H1 (cell line): ENCODE results near the gene PBX1. TPM values are rescaled to one million over a fixed set of nuclear protein-coding genes. Genes with fewer than 3 reads are reported as not detected.

Experiments used
- CTCF ChIA-PET: fragments of 300-600 bp; sonication (Branson Sonifier 250); formaldehyde crosslinking; loops from one replicate; lab custom pipeline; 2021; ENCODE audit not compliant: partially characterized antibody; lab: Charles Lee
- POLR2A ChIA-PET: fragments of 300-600 bp; sonication (Branson Sonifier 250); formaldehyde crosslinking; loops from one replicate; lab custom pipeline; 2021; ENCODE audit warnings: inconsistent platforms; ENCODE audit not compliant: partially characterized antibody; lab: Charles Lee
- DNase-seq, 2 experiments: peaks; one replicate each; pipeline versions ENCODE4 v3.0.0 to v3.0.0-alpha.2; 2010 to 2022; ENCODE audit warnings: low spot score in 2 of 2, low read depth in 1 of 2, mixed read lengths in 1 of 2
- FAIRE-seq: peaks from 2 replicates; lab custom pipeline; 2011; peaks lifted over from hg19 to GRCh38; lab: Jason Lieb, UNC
- H2AFZ ChIP-seq: 2 replicates; pipeline ENCODE4 v1.8.1; 2012; ENCODE audit warnings: low read length, inconsistent platforms
- H2AK5ac ChIP-seq: 2 replicates; pipeline ENCODE4 v1.6.1; 2013; ENCODE audit warnings: low read depth, low read length
- H2BK120ac ChIP-seq: replicated peaks from 2 replicates; pipeline ENCODE3; 2013; ENCODE audit warnings: low read depth, low read length, inconsistent platforms
- H2BK12ac ChIP-seq: 2 replicates; pipeline ENCODE4 v1.6.1; 2013; ENCODE audit warnings: low read depth, low read length
- H2BK15ac ChIP-seq: 2 replicates; pipeline ENCODE4 v1.6.1; 2013; ENCODE audit warnings: low read length
- H2BK20ac ChIP-seq: 2 replicates; pipeline ENCODE4 v1.6.1; 2013; ENCODE audit warnings: low read length
- H2BK5ac ChIP-seq: 2 replicates; pipeline ENCODE4 v1.6.1; 2013; ENCODE audit warnings: low read depth, low read length
- H3K14ac ChIP-seq: 2 replicates; pipeline ENCODE4 v1.6.1; 2013; ENCODE audit warnings: inconsistent platforms; ENCODE audit not compliant: insufficient read length
- H3K18ac ChIP-seq: 2 replicates; pipeline ENCODE4 v1.6.1; 2013; ENCODE audit warnings: low read length; ENCODE audit errors: extremely low read depth
- H3K23ac ChIP-seq: 2 replicates; pipeline ENCODE4 v1.6.1; 2013; ENCODE audit warnings: inconsistent platforms; ENCODE audit not compliant: insufficient read length
- H3K23me2 ChIP-seq: 2 replicates; pipeline ENCODE4 v1.6.1; 2013; ENCODE audit warnings: low read depth, low read length
- H3K27ac ChIP-seq: 2 replicates; pipeline ENCODE4 v1.6.1; 2011; ENCODE audit warnings: low read depth, low read length, inconsistent platforms
- H3K27me3 ChIP-seq, 4 experiments: replicated peaks in 1 of 4; 1 replicate in 1 of 4; 2 replicates in 3 of 4; pipeline versions ENCODE4 v1.6.1 to v1.8.1; 2011 to 2013; ENCODE audit warnings: low read length in 3 of 4, mild to moderate bottlenecking in 3 of 4, inconsistent platforms in 2 of 4, mixed read lengths in 2 of 4, moderate library complexity in 1 of 4; ENCODE audit not compliant: control insufficient read depth in 3 of 4, insufficient read depth in 3 of 4; ENCODE audit errors: extremely low read depth in 1 of 4
- H3K36me3 ChIP-seq, 4 experiments: 2 replicates each; pipeline versions ENCODE4 v1.6.1 to v1.8.1; 2011 to 2013; ENCODE audit warnings: mild to moderate bottlenecking in 4 of 4, low read length in 3 of 4, moderate library complexity in 2 of 4, control low read depth in 1 of 4, inconsistent platforms in 1 of 4; ENCODE audit not compliant: insufficient read depth in 4 of 4, control insufficient read depth in 2 of 4
- H3K4ac ChIP-seq: replicated peaks from 2 replicates; pipeline ENCODE3; 2013; ENCODE audit warnings: low read length, low read depth, mixed read lengths, inconsistent platforms; ENCODE audit not compliant: insufficient read length
- H3K4me1 ChIP-seq, 4 experiments: replicated peaks in 1 of 4; 1 replicate in 1 of 4; 2 replicates in 3 of 4; pipeline versions ENCODE4 v1.6.1 to v1.8.1; 2011 to 2013; ENCODE audit warnings: low read length in 3 of 4, inconsistent platforms in 2 of 4, mixed read lengths in 1 of 4; ENCODE audit not compliant: insufficient read depth in 4 of 4, control insufficient read depth in 3 of 4
- H3K4me2 ChIP-seq, 2 experiments: 2 replicates each; pipeline versions ENCODE4 v1.6.1 to v1.8.1; 2011 to 2013; ENCODE audit warnings: low read depth in 2 of 2, low read length in 2 of 2, control low read depth in 1 of 2, inconsistent platforms in 1 of 2, mild to moderate bottlenecking in 1 of 2; ENCODE audit not compliant: insufficient read depth in 1 of 2
- H3K4me3 ChIP-seq, 4 experiments: fragments of 200-600, 300-600 bp in 1 of 4; sonication (generic), shearing (Covaris generic), sonication (Bioruptor Twin) in 1 of 4; 2 replicates each; pipeline versions ENCODE4 v1.5.1 to v1.8.1; 2011 to 2016; ENCODE audit warnings: low read length in 4 of 4, low read depth in 3 of 4, control low read depth in 2 of 4, inconsistent platforms in 2 of 4, mild to moderate bottlenecking in 2 of 4, mixed read lengths in 1 of 4, moderate library complexity in 1 of 4; ENCODE audit not compliant: insufficient read depth in 2 of 4; ENCODE audit errors: extremely low read depth in 1 of 4
- H3K56ac ChIP-seq: replicated peaks from 2 replicates; pipeline ENCODE3; 2013; ENCODE audit warnings: low read depth, mild to moderate bottlenecking, mixed read lengths, low read length, inconsistent platforms; ENCODE audit not compliant: insufficient read length
- H3K79me1 ChIP-seq: 2 replicates; pipeline ENCODE4 v1.6.1; 2013; ENCODE audit warnings: low read depth, low read length, control low read depth
- H3K79me2 ChIP-seq, 2 experiments: 2 replicates each; pipeline versions ENCODE4 v1.6.1 to v1.8.1; 2012 to 2013; ENCODE audit warnings: low read length in 2 of 2, mild to moderate bottlenecking in 2 of 2, inconsistent platforms in 1 of 2; ENCODE audit not compliant: insufficient read depth in 2 of 2, control insufficient read depth in 1 of 2
- H3K9ac ChIP-seq, 4 experiments: replicated peaks in 1 of 4; 1 replicate in 1 of 4; 2 replicates in 3 of 4; pipeline versions ENCODE4 v1.6.1 to v1.8.1; 2011 to 2013; ENCODE audit warnings: low read depth in 3 of 4, low read length in 3 of 4, control low read depth in 2 of 4, mild to moderate bottlenecking in 2 of 4, moderate library complexity in 2 of 4, inconsistent platforms in 1 of 4; ENCODE audit errors: extremely low read depth in 1 of 4
- H3K9me3 ChIP-seq, 2 experiments: 2 replicates each; pipeline versions ENCODE4 v1.6.1 to v1.8.1; 2012 to 2013; ENCODE audit warnings: mild to moderate bottlenecking in 2 of 2, moderate library complexity in 2 of 2, control low read depth in 1 of 2, inconsistent platforms in 1 of 2, low read depth in 1 of 2, low read length in 1 of 2, mixed read lengths in 1 of 2; ENCODE audit not compliant: insufficient read depth in 2 of 2
- H4K20me1 ChIP-seq, 2 experiments: replicated peaks in 1 of 2; 2 replicates each; pipeline versions ENCODE3 to v1.8.1; 2011 to 2013; ENCODE audit warnings: inconsistent platforms in 2 of 2, low read length in 2 of 2, mild to moderate bottlenecking in 1 of 2; ENCODE audit not compliant: insufficient read depth in 2 of 2, control insufficient read depth in 1 of 2
- H4K5ac ChIP-seq: 2 replicates; pipeline ENCODE4 v1.6.1; 2013; ENCODE audit warnings: low read length, low read depth, mixed read lengths, inconsistent platforms; ENCODE audit not compliant: insufficient read length
- H4K8ac ChIP-seq: 2 replicates; pipeline ENCODE4 v1.8.0; 2013; ENCODE audit warnings: mild to moderate bottlenecking, moderate library complexity, low read length, inconsistent platforms; ENCODE audit not compliant: insufficient read depth; ENCODE audit errors: extremely low read depth
- H4K91ac ChIP-seq: replicated peaks from 2 replicates; pipeline ENCODE3; 2013; ENCODE audit warnings: low read length, mixed read lengths, inconsistent platforms; ENCODE audit not compliant: insufficient read length
- ASH2L ChIP-seq: fragments of 200-600, 300-600 bp; sonication (generic); IDR thresholded peaks from one replicate; pipeline ENCODE4 v1.7.1; 2017; ENCODE audit warnings: low read length
- CEBPB ChIP-seq: IDR thresholded peaks from 2 replicates; pipeline ENCODE4 v1.6.1; 2012; ENCODE audit warnings: low read depth, low read length
- EP300 ChIP-seq, 2 experiments: IDR thresholded peaks; 1 replicate in 1 of 2; 2 replicates in 1 of 2; pipeline ENCODE4 v1.6.1; 2011 to 2012; ENCODE audit warnings: low read depth in 2 of 2, low read length in 2 of 2, mild to moderate bottlenecking in 2 of 2, borderline replicate concordance in 1 of 2, inconsistent platforms in 1 of 2, moderate library complexity in 1 of 2
- EZH2 ChIP-seq: fragments of 200-600 bp; sonication (generic); IDR thresholded peaks from 2 replicates; pipeline ENCODE4 v1.7.1; 2012; ENCODE audit warnings: low read depth, mild to moderate bottlenecking, moderate library complexity, low read length, inconsistent platforms; ENCODE audit not compliant: severe bottlenecking
- FOSL1 ChIP-seq: IDR thresholded peaks from 2 replicates; pipeline ENCODE4 v1.6.1; 2011; ENCODE audit warnings: mild to moderate bottlenecking, low read depth, low read length, moderate library complexity; ENCODE audit not compliant: insufficient read depth
- HDAC2 ChIP-seq, 2 experiments: fragments of 300-600 bp in 1 of 2; sonication (generic) in 1 of 2; IDR thresholded peaks; 2 replicates each; pipeline ENCODE4 v1.6.1; 2011 to 2012; ENCODE audit warnings: low read depth in 2 of 2, low read length in 2 of 2, mild to moderate bottlenecking in 2 of 2, moderate library complexity in 2 of 2, borderline replicate concordance in 1 of 2, inconsistent platforms in 1 of 2
- NRF1 ChIP-seq: IDR thresholded peaks from 2 replicates; pipeline ENCODE4 v1.6.1; 2011; ENCODE audit warnings: mild to moderate bottlenecking, low read depth, low read length, improper control_type of control experiment
- TAF1 ChIP-seq: IDR thresholded peaks from 2 replicates; pipeline ENCODE4 v1.6.1; 2011; ENCODE audit warnings: mild to moderate bottlenecking, low read depth, low read length
- TBP ChIP-seq: IDR thresholded peaks from 2 replicates; pipeline ENCODE4 v1.6.1; 2011; ENCODE audit warnings: low read depth, low read length, improper control_type of control experiment
- YY1 ChIP-seq: IDR thresholded peaks from 2 replicates; pipeline ENCODE4 v1.6.1; 2011; ENCODE audit warnings: low read depth, mild to moderate bottlenecking, low read length
- WGBS, 2 experiments: shearing (Covaris generic) in 1 of 2; methylation state at CpG; one replicate each; pipeline versions ENCODE4 v1.1.6 to v1.1.7; 2013 to 2015; ENCODE audit warnings: low lambda C conversion rate in 2 of 2, mixed read lengths in 2 of 2, inconsistent platforms in 1 of 2, low coverage in 1 of 2, missing lambda C conversion rate in 1 of 2; ENCODE audit not compliant: insufficient replicate concordance in 2 of 2, insufficient coverage in 1 of 2, insufficient read length in 1 of 2; ENCODE audit errors: extremely low coverage in 1 of 2, missing lambda C conversion rate in 1 of 2; 5-methylcytosine and 5-hydroxymethylcytosine counted together
- polyA plus RNA-seq, 7 experiments: library from polyadenylated mRNA; depleted of rRNA in 3 of 7; stranded (reverse) in 5 of 7; unstranded in 2 of 7; fragments of >200 nt in 5 of 7; fragments of 200-250 nt in 2 of 7; gene quantifications; 1 replicate in 5 of 7; 2 replicates in 1 of 7; 4 replicates in 1 of 7; pipeline versions ENCODE4 v1.2.1 to v1.2.3, GENCODE V29; 2011 to 2013; ENCODE audit warnings: missing spikeins in 2 of 7, mixed read lengths in 2 of 7
- total RNA-seq: library from RNA; stranded (reverse); fragmentation: NEBNext Ultra II Directional; extraction: Animal tissue kit (Norgen Biotek cat#: 25700); gene quantifications from 2 replicates; pipeline ENCODE4 v1.2.1, GENCODE V29; 2021
- TF ChIP-seq, protein P1 (sequence below): IDR thresholded peaks from 2 replicates; pipeline ENCODE4 v1.6.1; 2012; ENCODE audit warnings: inconsistent platforms

PBX1 gene
- total and polyA plus RNA-seq, 2 of the 8 experiments (the other 6 are each of a cell fraction or from before 2014, with no cell fraction given) = 87.4 to 124 TPM

DNA sequence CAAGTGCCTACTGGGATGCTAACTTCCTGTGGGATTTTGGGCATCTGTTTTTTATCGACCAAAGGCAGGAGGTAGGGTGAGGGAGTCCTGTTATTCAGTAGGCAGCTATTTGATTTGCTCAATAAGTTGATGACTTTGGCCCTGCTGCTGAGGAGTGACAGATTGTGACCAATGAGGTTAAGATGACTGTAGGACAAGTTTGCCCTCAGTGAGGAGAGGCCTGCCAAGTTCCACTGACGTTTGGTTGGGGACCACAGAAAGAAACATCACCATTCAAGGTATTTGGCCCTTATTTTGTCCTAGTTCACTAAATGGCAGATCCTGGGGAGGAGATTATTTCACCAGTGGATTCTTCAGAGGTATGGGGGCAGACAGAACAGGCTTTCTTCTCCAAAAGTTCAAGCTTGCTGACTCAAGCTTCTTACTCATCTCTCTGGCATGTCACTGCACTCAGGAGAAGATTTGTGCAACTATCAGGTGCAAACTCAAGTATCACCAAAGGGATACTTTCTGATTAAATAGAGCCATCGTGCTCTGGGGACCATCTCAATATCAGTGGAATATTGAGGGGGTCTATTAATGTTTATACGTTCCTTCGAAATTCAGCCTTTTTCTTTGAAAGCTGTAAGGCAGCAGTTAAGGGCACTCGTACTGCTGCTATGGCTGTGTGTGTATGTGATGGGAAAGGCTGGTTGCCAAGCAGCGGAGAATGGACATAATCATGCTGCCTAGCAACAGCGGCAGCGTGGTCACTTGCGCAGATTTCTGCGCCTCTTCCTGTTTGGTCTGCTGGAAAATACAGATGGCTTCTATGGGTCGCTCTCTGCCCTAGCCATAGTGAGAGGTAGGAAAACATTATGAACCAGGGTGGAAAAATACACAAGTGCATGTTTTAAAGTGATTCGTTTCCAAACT, 78.7 kb downstream of the PBX1 start:
- Histone ChIP-seq H3K4me3 (no peak overlapping the region), H3K4me1 (peaks cover 12 to 45% (median 38%) of the 10 kb centered on the region in 4 experiments), H4K91ac (no peak overlapping the region), H2BK120ac (no peak overlapping the region), H3K18ac (no peak overlapping the region), H2AFZ (no peak overlapping the region), H3K23ac (no peak overlapping the region), H3K27me3 (no peaks in the 10 kb centered on the region), H3K14ac (no peak overlapping the region), H4K5ac (no peak overlapping the region), H3K27ac (no peak overlapping the region), H3K23me2 (peaks cover 3% of the 10 kb centered on the region; the same call in 1 of the 2 replicates), H2BK5ac (no peak overlapping the region), H3K4ac (no peak overlapping the region), H2BK20ac (no peak overlapping the region), H2BK15ac (no peak overlapping the region), H3K79me2 (peaks cover 23 to 97% of the 10 kb centered on the region in 2 experiments), H3K9me3 (no peaks in the 10 kb centered on the region), H4K8ac (no peak overlapping the region), H3K9ac (no peak overlapping the region), H3K79me1 (peaks cover 25% of the 10 kb centered on the region), H3K56ac (no peak overlapping the region), H3K36me3 (peaks cover 0 to 5% (median 4%) of the 10 kb centered on the region in 4 experiments; a peak in 5 of 8 replicates), H2AK5ac (no peak overlapping the region), H3K4me2 (no peak overlapping the region), H2BK12ac (no peak overlapping the region), H4K20me1 (peaks cover 8 to 10% of the 10 kb centered on the region in 2 experiments)
- POLR2A ChIA-PET = no interaction called here
- no peak for FAIRE-seq
- 81% methylated on average over 13 of the region's 13 CpGs; no CpG with 5 or more reads in 1 of the 2 experiments for WGBS, 2 experiments
- CTCF ChIA-PET = interaction anchor here (1.1 to 1.3 kb wide), 3 partner anchors 13 to 36 kb away, joined by 3 to 7 read pairs (median 4); no protein-coding TSS in a partner anchor
- DNase-seq = no peak
- TF ChIP-seq TAF1 (no peak), CEBPB (no peak), EP300 (IDR thresholded peaks at IDR 0.05; ENCODE audit: borderline replicate concordance in 1 of 2, low read depth in 2 of 2, low read length in 2 of 2) (no peak), YY1 (no peak), NRF1 (no peak), TBP (no peak), HDAC2 (IDR thresholded peaks at IDR 0.05; ENCODE audit: borderline replicate concordance in 1 of 2, low read depth in 2 of 2, low read length in 2 of 2) (no peak), ASH2L (no peak), EZH2 (no peak), FOSL1 (no peak)
- TF ChIP-seq, protein P1, sequence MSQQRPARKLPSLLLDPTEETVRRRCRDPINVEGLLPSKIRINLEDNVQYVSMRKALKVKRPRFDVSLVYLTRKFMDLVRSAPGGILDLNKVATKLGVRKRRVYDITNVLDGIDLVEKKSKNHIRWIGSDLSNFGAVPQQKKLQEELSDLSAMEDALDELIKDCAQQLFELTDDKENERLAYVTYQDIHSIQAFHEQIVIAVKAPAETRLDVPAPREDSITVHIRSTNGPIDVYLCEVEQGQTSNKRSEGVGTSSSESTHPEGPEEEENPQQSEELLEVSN = no peak
